AG20443 (cell line): ENCODE results near the gene TXNRD1.
"Not testable (repeated sequence)": the region's sequence is repeated elsewhere in the genome, so short reads cannot be mapped to it uniquely, and the experiment has no call there.

Experiments
- DNase-seq: peaks from one replicate; pipeline ENCODE4 v3.0.0; 2012; ENCODE audit warnings: low spot score, mixed read lengths

TXNRD1 gene

DNA sequence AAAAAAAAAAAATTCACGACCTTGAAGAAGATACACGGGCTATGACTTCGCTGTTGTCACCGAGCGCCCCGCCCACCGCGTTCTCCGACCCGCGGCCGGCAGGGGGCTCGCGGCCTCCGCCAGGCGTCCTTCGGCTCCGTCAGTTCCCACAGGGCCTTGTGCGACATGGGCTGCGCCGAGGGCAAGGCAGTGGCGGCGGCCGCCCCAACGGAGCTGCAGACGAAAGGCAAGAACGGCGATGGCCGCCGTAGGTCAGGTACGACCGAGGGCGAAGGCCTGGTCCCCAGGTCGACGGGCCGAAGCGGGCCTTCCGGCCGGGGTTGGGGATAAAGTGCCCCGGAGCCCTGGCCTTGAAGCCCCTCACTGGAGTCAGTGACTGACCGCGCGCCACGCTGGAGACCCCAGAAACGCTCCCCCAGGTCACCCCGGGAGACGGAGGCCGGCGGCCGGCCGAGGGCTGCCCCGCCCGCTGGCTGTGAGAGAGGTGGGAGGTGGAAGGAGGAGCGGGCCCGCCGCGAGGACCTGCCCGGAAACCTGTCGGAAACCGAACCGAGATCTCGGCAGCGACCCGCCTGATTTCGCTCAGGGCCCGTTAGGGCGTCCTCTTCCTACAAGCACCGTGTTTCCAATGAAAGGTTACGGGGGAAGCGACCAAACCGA is at the start of gene TXNRD1:
TSS of gene TXNRD1 (plus strand) at position 142 of the 660 bp plus-strand sequence. CDS start at position 166, 24 bp downstream.
- peak; percentile 66 for DNase-seq

DNA sequence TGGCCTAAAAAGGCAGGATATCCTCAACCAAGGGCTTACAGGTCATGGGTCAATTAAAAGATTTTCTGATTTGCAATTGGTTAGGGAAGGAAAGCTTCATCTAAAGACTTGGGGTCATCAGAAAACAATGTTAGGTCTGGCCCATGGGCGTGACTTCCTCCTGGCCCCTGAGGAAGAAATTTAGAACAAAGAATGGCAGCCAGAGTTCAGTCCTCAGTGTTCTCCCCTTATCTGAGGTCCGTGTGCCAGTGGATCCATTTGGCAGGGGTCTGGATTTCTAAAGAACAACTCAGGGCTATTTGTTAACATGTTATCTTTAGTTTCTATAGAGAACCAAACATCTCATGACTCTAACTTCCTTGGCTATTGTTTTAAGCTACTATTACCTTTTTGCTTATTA is 49.8 kb upstream of the TXNRD1 start:
- DNase-seq: no peak

DNA sequence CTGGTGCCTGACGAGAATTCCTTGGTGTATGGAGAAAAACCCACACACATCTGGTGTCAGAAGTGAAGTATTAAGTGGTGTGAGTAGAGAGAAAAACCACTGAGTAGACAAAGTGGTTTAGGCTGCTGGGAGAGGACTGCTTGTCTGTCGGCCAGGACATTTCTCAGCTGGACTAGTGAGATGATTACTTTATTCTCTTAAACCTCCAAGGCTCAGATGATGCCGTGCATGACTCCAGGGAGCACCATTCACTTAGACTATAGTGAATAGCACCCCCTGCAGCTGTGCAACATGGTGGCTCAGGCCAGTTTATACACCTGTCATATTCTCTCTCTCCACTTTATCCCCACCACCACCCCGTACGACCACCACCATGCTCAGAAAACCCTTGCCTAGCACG is 49.1 kb upstream of the TXNRD1 start:
- no peak for DNase-seq

DNA sequence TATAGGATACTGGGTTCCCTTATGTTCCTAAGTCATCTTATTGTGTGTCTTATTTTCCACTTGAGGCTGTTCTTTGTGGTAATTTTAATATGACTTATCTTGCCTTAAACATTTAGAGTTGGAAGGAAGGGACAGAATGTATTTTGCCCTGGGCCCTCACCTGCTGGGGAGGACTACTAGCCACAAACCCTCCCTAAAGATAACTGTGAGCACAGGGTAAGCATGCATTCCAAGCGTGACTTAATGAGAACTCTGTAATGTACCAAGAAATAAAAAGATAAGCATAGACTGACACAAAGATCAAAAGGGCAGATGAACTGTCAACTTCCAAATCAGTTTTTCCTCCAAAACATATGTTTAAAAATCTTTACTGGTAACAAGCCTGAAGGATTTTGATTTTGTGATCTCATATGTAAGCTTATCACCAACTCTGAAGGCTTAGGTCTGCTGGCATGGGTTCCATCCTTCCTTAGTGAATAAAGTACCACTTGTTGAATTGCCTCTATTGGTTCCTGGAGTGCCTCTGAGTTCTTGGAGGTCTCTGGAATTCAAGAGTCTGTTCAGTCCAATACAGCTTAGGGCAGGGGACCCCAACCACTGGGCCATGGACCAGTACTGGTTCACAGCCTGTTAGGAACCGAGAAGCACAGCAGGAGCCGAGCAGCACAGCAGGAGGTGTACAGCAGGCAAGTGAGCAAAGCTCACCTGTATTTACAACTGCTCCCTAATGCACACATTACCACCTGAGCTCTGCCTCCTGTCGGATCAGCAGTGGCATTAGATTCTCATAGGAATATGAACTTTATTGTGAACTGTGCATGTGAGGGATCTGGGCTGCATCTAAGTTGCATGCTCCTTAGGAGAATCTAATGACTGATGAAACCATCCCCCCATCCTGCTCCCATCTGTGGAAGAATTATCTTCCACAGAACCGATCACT is 47.8 kb upstream of the TXNRD1 start:
- no peak for DNase-seq

DNA sequence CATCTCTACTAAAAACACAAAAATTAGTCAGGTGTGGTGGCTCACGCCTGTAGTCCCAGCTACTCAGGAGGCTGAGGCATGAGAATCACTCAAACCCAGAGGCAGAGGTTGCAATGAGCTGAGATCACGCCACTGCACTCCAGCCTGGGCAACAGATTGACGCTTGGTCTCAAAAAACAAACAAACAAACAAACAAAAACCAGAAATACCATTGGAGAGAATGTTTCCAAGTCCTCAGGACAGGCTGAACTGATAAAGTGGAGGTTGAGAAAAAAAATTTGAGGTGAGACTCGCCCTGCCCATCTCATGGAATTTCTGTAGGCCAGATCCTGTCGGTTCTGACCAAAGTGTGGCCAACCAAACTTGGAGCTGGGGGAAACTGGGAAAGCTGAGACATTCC is 47.0 kb upstream of the TXNRD1 start:
- no peak for DNase-seq

DNA sequence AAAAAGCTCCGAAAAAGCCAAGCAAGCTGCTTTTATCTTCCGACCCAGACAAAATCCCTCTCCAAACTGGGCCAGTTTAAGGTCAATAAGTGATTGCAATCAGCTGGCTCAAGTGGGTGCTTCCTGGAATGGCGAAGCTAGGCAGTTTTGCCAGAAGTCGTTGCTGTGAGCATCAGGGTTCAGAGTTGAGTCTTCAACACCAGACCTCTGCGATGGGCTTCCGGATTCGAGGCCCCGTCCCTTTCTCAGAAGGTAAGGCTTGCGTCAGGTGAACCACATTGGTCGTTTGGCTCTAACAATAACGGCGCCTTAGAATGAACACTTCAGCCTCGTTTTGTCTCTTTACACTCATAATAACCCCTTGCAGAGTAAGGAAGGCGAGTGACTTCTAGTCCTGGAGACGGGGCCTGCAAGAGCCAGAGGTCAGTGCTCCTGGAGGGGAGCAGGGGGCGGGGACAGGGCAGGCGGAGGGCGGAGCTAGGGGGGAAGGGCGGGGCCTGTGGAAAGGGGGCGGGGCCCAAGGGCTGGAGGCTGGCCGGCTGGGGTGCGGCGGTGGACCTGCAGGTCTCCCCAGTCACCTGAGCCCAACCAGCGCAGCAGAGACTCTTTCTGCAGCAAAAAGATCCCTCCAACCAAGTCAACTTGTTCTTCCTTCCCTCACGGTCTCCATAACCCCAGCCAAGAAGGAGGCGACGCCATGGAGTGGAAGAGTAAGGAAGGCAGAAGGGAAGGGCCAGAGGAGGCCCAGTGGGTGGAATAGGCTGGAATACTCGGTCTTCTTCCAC is 43.6 kb upstream of the TXNRD1 start:
- no peak for DNase-seq

DNA sequence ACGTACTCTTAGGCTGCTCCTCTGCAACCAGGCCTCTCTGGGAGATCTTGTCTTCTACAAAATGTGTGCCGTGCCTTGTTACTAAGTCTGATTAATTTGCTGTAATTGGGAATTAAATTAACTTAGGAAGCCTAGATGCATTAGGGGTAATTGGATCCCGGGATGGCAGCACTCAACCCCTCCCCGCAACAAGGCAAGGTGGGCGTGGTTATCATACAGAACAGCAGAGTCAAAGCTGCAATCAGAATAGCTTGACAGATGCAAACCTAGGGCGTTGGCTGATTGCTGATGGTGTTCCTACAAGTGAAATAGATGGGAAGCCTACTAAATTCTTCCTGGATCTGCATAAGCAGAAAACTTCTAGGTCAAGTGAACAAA is 43.0 kb upstream of the TXNRD1 start:
- DNase-seq: no peak

DNA sequence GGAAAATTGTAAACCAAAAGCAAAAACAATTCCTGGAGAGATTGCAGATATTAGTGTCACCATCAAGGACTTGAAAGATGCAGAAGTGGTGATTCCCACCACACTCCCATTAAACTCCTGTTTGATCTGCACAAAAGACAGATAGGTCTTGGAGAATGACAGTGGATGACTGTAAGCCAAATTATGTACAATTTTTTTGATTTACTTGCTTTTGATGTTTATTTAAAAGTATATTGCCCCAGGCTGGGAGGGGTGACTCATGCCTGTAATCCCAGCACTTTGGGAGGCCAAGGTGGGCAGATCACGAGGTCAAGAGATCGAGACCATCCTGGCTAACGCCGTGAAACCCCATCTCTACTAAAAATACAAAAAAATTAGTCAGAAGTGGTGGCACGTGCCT is 41.8 kb upstream of the TXNRD1 start:
- DNase-seq: not testable (repeated sequence)

DNA sequence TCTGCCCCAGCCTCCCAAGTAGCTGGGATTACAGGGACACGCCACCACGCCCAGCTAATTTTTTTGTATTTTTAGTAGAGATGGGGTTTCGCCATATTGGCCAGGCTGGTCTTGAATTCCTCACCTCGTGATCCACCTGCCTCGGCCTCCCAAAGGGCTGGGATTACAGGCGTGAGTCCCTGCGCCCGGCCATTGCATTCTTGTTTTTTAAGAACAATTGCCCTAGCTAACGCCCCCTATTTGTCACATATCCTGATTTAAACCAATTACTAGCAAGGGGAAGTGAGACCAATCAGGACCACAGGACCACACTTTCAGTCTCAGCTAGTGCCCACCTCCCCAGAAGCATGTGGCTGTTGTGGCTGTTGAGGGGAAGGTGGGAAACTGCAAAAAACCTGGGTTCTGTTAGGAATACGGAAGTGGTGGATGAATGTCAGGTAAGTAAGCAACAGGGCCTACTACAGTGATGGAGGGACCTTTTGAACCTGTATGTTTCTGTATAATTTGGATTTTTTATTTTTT is 39.8 kb upstream of the TXNRD1 start:
- DNase-seq: no peak

DNA sequence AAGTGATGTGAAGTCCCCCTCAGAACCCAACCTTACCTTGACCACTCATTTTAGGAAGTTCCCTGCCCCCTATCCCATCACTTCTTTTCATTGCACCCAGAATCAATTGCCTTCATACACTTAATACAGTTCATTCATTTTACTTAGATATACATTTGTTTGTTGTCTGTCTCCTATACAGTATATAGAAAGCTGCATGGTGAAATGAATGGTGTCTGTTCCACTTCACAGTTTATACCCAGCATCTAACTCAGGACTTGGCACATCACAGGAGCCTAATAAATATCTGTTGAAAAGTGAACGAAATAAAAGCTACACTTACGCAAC is 38.3 kb upstream of the TXNRD1 start:
- no peak for DNase-seq

DNA sequence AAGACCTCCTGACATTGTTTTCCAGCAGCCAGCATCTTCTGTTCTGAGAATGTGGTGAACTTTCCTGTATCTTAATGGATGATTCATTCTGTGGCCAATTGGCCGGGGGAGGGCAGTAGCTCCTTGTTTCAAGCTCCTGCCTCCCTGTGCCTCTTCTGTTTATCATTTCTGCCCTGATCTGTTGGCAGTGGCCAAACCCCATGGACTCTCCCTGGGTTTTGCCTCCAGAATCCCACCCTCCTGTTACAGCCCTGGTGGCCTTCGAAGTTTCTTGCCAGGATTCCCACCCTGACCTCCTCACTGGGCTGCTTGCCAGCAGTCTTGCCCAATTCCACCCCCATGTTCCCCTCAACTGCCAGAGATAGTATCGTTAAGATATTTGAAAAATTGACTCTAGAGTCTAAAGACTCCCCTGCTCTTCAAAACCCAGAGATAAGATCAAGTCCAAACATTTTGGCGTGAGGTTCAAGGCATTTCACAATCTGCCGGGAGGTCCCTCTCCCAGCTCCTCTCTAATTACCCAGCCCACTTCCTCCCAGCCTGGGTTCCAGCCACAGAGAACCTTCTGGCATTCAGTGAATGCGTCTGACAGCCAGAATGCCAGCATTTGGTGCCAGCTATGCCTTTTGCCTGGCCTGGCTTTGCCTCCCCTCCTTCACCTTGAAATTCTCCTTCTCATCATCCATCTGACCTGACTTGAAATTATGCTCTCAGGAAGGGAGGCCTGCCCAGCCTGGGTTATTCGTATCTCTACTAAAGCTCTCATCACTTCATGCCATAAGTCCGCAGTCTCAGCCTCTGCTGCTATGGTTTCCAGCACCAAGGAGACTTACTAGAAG is 37.7 kb upstream of the TXNRD1 start:
- peak; percentile 91 for DNase-seq

DNA sequence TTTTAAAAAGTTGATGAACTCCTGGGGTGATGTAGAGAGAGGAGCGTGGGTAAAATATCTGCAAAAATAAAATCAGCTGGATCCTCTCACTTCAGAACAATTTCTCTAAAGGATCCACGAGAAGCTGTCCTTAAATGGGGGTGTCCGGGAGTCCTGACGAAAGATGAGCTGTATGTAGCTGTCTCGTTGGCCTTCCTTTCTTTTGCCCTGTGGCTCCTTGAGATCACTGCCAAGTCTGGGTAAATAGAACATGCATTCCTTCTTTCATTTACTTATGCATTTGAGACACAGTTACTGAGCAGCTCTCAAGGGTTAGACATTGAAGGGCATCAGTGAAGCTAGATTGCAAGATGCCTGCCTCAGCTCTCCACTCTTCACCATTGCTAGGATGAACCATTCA is 35.2 kb upstream of the TXNRD1 start:
- no peak for DNase-seq

DNA sequence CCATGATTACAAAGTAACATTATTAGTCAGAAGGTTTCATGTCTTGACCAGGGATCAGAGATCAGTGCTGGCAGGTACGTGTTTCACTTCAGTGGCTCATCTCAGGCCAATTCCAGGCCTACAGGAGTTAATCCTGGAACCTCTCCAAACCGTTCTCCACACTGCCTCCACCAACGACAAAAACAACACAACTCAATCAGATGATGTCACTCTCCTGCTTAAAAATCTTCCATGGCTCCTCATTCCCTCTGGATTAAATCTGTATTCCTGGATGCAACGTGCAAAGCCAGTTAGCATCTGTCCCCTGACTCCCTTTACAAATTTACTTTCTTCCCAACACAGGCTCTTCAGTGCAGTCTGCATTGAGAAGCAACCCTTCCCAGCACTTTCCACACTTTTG is 34.3 kb upstream of the TXNRD1 start:
- DNase-seq: no peak

DNA sequence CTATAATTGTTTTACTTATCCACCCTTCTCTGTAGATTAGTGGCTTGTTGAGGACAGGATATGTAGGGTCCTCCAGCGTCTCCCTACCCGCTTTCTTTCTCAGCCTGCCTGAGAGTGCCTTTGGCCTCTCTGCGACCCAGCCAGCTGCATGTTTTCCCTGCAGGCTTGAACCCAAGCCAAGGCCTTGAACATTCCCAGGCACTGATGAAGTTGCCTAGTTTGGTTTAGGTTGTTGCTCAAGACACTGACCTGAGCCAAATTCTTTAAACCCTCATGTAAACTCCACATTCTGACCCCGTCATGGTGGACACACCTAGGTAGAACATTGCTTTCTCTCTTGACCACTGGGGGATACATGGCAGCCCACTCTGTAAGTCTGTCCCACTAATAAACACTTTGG is 33.4 kb upstream of the TXNRD1 start:
- peak; percentile 81 for DNase-seq

DNA sequence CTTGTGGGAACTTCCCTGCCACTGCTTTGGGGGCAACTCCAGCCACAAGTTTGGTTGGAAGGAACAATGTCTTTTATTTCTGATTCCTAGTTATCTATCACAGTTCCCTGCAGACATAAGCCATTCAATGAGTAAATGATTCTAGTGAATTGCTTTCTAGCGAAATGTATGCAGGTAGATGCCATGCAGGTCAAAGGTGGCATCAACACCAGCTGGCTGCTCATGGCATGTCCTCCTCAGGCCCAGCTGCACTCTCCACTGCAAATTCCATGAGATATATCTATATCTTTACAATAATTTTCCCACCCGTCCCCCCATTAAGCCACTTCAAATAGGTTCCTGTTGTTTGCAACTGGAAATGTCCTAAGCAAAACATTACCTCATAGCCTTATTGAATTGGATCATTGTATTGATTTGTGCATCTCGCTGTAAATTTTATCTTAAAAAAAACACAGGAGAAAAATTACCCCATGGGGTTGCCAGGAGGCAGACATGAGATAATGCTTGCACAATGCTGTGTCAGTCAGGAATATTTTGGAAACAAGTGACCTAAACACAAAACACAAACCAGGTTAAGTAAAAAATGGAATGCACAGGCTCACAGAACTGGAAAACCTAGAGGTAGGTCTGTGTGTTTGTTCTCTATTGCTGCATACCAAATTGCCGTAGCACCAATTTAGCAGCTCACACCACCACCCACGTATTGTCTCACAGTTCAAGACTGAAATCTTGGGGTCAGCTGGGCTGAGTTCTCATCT is 32.8 kb upstream of the TXNRD1 start:
- DNase-seq: no peak

DNA sequence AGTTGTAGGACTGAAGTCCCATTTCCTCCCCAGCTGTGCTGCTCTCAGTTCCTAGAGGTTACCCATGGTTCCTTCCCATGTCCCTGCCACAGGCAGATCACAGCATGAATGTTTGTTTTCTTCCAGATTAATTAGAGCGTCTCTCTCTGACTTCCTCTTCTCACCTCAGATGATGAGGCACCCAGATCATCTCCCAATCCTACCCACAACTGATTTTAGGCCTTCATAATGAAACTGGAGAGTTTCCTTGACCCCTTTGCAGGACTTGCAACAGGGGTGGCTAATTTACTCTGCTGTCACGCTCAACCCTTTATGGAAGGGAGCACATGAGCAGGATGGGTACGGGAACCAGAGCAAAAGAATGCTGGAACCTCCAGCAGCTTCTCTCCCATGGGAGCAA is 32.1 kb upstream of the TXNRD1 start:
- DNase-seq: no peak

DNA sequence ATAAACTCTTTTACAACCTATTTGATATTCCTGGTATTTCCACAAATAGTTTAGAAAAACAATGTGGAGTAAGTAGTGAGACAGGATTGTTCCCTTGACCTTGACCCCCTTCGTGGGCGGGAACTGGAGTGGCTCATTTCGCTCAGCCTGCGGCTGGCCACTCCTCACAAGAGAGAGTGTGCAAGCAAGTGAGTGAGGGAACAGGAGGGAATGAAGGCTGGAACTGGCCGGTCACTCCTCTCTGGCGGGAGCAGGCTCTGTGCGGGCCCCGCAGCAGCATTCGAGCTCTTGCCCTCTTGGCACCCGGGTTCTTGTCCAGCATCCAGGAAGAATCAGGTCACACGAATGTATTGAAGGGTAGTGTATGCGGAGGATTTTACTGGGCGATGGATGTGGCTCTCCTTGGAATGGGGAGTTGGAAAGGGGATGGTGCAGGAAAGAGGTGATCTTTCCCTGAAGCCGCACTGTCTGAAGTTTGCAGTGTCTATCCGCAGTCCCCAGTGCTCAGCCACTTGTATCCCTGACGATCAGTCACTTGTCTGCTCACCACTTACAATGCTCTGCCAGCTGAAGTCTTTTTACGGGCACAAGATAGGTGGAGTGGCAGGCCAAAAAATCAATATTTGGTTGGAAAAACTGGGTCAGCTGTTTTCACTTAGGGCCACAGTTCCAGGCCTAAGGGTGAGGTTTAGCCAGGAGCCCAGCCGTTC is 28.0 kb upstream of the TXNRD1 start:
- no peak for DNase-seq

DNA sequence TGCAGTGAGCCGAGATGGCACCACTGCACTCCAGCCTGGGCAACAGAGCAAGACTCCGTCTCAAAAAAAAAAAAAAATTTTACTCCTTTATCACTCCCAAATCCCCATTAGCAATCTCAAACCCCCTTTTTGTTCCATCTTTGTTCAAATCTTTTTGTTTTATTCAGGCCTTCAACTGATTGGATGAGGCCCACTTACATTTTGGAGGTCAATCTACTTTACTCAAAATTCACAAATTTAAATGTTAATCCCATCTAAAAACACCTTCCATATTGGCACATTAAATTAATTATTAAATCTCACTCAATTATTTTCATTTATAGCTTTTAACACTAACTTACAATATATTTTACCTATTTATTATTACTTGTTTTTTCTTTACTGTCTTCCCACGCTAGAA is 27.0 kb upstream of the TXNRD1 start:
- DNase-seq: no peak

DNA sequence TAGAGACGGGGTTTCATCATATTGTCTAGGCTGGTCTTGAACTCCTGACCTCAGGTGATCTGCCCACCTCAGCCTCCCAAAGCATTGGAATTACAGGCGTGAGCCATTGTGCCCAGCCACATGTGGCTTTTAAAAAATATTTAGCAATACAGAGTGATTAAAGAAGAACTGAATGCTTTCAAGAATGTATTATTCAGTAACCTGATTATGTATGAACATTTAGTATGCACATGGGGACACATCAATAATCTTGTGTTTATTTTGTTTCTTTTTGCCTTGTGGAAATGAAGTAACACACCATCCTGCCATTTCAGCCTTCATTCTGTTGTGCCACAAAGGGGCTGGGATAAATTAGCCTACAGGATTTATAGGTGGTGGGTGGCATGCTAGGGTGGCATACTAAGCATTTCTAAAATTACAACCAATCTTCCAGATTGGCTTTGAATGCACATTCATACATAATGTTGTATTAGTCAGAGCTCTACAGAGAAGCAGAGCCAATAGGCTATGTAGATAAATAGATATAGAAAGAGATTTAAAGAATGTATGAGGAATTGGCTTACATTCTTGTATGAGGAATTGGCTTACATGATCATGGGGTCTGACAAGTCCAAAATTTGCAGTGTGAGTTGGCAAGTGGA is 25.5 kb upstream of the TXNRD1 start:
- DNase-seq: no peak
